ENCODE measurements around the gene ID2. TPM values are rescaled to one million over a fixed set of nuclear protein-coding genes. Genes with fewer than 3 reads are reported as not detected.
A peak's percentile ranks its signal among the peaks of the same experiment; 100 is the strongest.

The ID2 gene
- total RNA-seq, 1 donor from 2014 or later, result 310 TPM

GRCh38 chr2:8636041-8636491 is 45.8 kb upstream of the ID2 start:
- Mint-ChIP-seq H3K4me1 (ENCODE audit: unreplicated experiment) (peaks cover 49% of the 10 kb centered on the region), H3K9me3 (no peaks in the 10 kb centered on the region), H3K36me3 (no peaks in the 10 kb centered on the region), H3K27me3 (no peaks in the 10 kb centered on the region), H3K4me3 (no peak overlapping the region), H3K27ac (peak overlapping the region; percentile 87)
- no peak for DNase-seq (ENCODE audit: extremely low spot score, unreplicated experiment)
- TF ChIP-seq CTCF (conservative IDR thresholded peaks at IDR 0.05), result no peak

- no peak for DNase-seq (ENCODE audit: extremely low spot score, unreplicated experiment)
- Mint-ChIP-seq H3K4me1 (ENCODE audit: unreplicated experiment) (peaks cover 58% of the 10 kb centered on the region), H3K9me3 (no peaks in the 10 kb centered on the region), H3K4me3 (peak overlapping the region; percentile 76), H3K27ac (peak overlapping the region; percentile 87), H3K36me3 (no peaks in the 10 kb centered on the region), H3K27me3 (no peaks in the 10 kb centered on the region)
- no peak for TF ChIP-seq CTCF (conservative IDR thresholded peaks at IDR 0.05)
Measured at GRCh38 chr2:8636721-8637636, 44.9 kb upstream of the ID2 start.

GRCh38 chr2:8638327-8638726 is 43.5 kb upstream of the ID2 start:
- H3K9me3 Mint-ChIP-seq, result no peaks in the 10 kb centered on the region
- no peak for TF ChIP-seq CTCF (conservative IDR thresholded peaks at IDR 0.05)
- no peaks in the 10 kb centered on the region for H3K36me3 Mint-ChIP-seq
- H3K27me3 Mint-ChIP-seq, result no peaks in the 10 kb centered on the region
- peak overlapping the region; percentile 44 for H3K4me3 Mint-ChIP-seq
- DNase-seq (ENCODE audit: extremely low spot score, unreplicated experiment), result no peak
- H3K27ac Mint-ChIP-seq, result peak overlapping the region; percentile 63
- peaks cover 67% of the 10 kb centered on the region for H3K4me1 Mint-ChIP-seq (ENCODE audit: unreplicated experiment)

- peaks cover 67% of the 10 kb centered on the region for H3K4me1 Mint-ChIP-seq (ENCODE audit: unreplicated experiment)
- no peaks in the 10 kb centered on the region for H3K36me3 Mint-ChIP-seq
- peak overlapping the region; percentile 39 for H3K27ac Mint-ChIP-seq
- DNase-seq (ENCODE audit: extremely low spot score, unreplicated experiment), result no peak
- no peaks in the 10 kb centered on the region for H3K9me3 Mint-ChIP-seq
- no peak for TF ChIP-seq CTCF (conservative IDR thresholded peaks at IDR 0.05)
- H3K4me3 Mint-ChIP-seq, result no peak overlapping the region
- H3K27me3 Mint-ChIP-seq, result no peaks in the 10 kb centered on the region
Measured at GRCh38 chr2:8639122-8639635, 42.7 kb upstream of the ID2 start.

- H3K27ac Mint-ChIP-seq, result no peak overlapping the region
Measured at GRCh38 chr2:8640498-8640897, 41.4 kb upstream of the ID2 start.

More at GRCh38 chr2:8640498-8640897, 41.4 kb upstream of the ID2 start:
- H3K27me3 Mint-ChIP-seq, result no peaks in the 10 kb centered on the region
- H3K4me3 Mint-ChIP-seq, result no peak overlapping the region
- DNase-seq (ENCODE audit: extremely low spot score, unreplicated experiment), result no peak
- no peaks in the 10 kb centered on the region for H3K36me3 Mint-ChIP-seq
- TF ChIP-seq CTCF (conservative IDR thresholded peaks at IDR 0.05), result no peak
- peaks cover 60% of the 10 kb centered on the region for H3K4me1 Mint-ChIP-seq (ENCODE audit: unreplicated experiment)
- H3K9me3 Mint-ChIP-seq, result no peaks in the 10 kb centered on the region

All from type B pancreatic cell (in vitro differentiated cells).